B cell (primary cell): ENCODE results near the gene FYN. TPM values are rescaled to one million over a fixed set of nuclear protein-coding genes. Genes with fewer than 3 reads are reported as not detected.

Experiments used
- ATAC-seq: fragments of 200-7000 bp; cut with Tn5 transposase; one replicate; pipeline ENCODE4 v1.10.0; 2021; ENCODE audit warnings: low read depth, mild to moderate bottlenecking, moderate number of reproducible peaks, moderate library complexity
- CTCF ChIA-PET: fragments of 350-600 bp; sonication (Branson Sonifier 250); formaldehyde crosslinking; loops from one replicate; lab custom pipeline; 2021; ENCODE audit warnings: antibody characterized with exemption, inconsistent platforms; lab: Charles Lee
- POLR2A ChIA-PET: fragments of 350-600 bp; sonication (Branson Sonifier 250); formaldehyde crosslinking; loops from one replicate; lab custom pipeline; 2021; ENCODE audit warnings: antibody characterized with exemption; lab: Charles Lee
- DNase-seq: peaks from one replicate; pipeline ENCODE4 v3.0.0; 2013
- H2AFZ ChIP-seq: 2 replicates; pipeline ENCODE4 v1.6.1; 2012; ENCODE audit warnings: mild to moderate bottlenecking, low read depth, low read length; ENCODE audit not compliant: insufficient read depth, poor library complexity, severe bottlenecking
- H3K27ac ChIP-seq, 2 donors: 1 replicate in 1 of 2; 2 replicates in 1 of 2; pipeline ENCODE4 v1.5.1; 2012 to 2013; ENCODE audit warnings: low read length in 2 of 2, mild to moderate bottlenecking in 2 of 2, moderate library complexity in 1 of 2
- H3K27me3 ChIP-seq, 4 experiments: fragments of 200-600 bp in 1 of 4; sonication (generic) in 1 of 4; replicated peaks in 1 of 4; 1 replicate in 2 of 4; 2 replicates in 2 of 4; pipeline versions ENCODE4 v1.6.1 to v1.7.0; 2013 to 2016; ENCODE audit warnings: low read length in 3 of 4, mild to moderate bottlenecking in 2 of 4, mixed read lengths in 1 of 4, moderate library complexity in 1 of 4; ENCODE audit not compliant: insufficient read depth in 4 of 4, control insufficient read depth in 3 of 4; ENCODE audit errors: control extremely low read depth in 1 of 4
- H3K36me3 ChIP-seq, 2 experiments: replicated peaks in 1 of 2; 1 replicate in 1 of 2; 2 replicates in 1 of 2; pipeline versions ENCODE4 v1.6.1 to v1.7.1; 2013; ENCODE audit warnings: low read length in 1 of 2; ENCODE audit not compliant: insufficient read depth in 2 of 2, control insufficient read depth in 1 of 2; ENCODE audit errors: control extremely low read depth in 1 of 2, extremely low read depth in 1 of 2
- H3K4me1 ChIP-seq, 2 donors: fragments of 200-600 bp in 1 of 2; sonication (generic) in 1 of 2; 1 replicate in 1 of 2; 2 replicates in 1 of 2; pipeline versions ENCODE4 v1.5.1 to v1.6.1; 2013 to 2017; ENCODE audit warnings: low read length in 2 of 2; ENCODE audit not compliant: control insufficient read depth in 2 of 2, insufficient read depth in 2 of 2
- H3K4me2 ChIP-seq: replicated peaks from 2 replicates; pipeline ENCODE3; 2012; ENCODE audit warnings: mild to moderate bottlenecking, low read depth, low read length; ENCODE audit not compliant: poor library complexity, severe bottlenecking
- H3K4me3 ChIP-seq, 5 experiments: fragments of 200-600 bp in 1 of 5; sonication (generic) in 1 of 5; 1 replicate in 3 of 5; 2 replicates in 2 of 5; pipeline versions ENCODE4 v1.5.1 to v1.7.0; 2011 to 2016; ENCODE audit warnings: low read length in 4 of 5, mild to moderate bottlenecking in 4 of 5, low read depth in 2 of 5, control low read depth in 1 of 5, moderate library complexity in 1 of 5; ENCODE audit not compliant: insufficient read depth in 1 of 5; ENCODE audit errors: control extremely low read depth in 1 of 5, extremely low read depth in 1 of 5
- H3K79me2 ChIP-seq: fragments of 200-600 bp; sonication (generic); one replicate; pipeline ENCODE4 v1.6.0; 2016; ENCODE audit warnings: low read length; ENCODE audit not compliant: control insufficient read depth, insufficient read depth
- H3K9ac ChIP-seq: fragments of 200-600 bp; sonication (generic); 2 replicates; pipeline ENCODE4 v1.6.1; 2017; ENCODE audit warnings: mild to moderate bottlenecking, low read length, moderate library complexity
- H3K9me3 ChIP-seq, 3 donors: one replicate each; pipeline versions ENCODE4 v1.6.1 to v1.7.1; 2013; ENCODE audit warnings: low read length in 2 of 3; ENCODE audit not compliant: control insufficient read depth in 2 of 3, insufficient read depth in 1 of 3; ENCODE audit errors: control extremely low read depth in 1 of 3
- H4K20me1 ChIP-seq: 2 replicates; pipeline ENCODE4 v1.6.0; 2012; ENCODE audit warnings: mild to moderate bottlenecking, low read length; ENCODE audit not compliant: insufficient read depth, control insufficient read depth, poor library complexity, severe bottlenecking
- H3K27ac Mint-ChIP-seq: one replicate; pipeline ENCODE4 v1.8.0; 2021; ENCODE audit warnings: mixed read lengths
- H3K27me3 Mint-ChIP-seq: one replicate; pipeline ENCODE4 v1.8.0; 2021; ENCODE audit warnings: mixed read lengths
- H3K4me1 Mint-ChIP-seq: one replicate; pipeline ENCODE4 v1.8.0; 2021; ENCODE audit warnings: mixed read lengths
- H3K4me3 Mint-ChIP-seq: one replicate; pipeline ENCODE4 v1.8.0; 2021; ENCODE audit warnings: mixed read lengths
- H3K9me3 Mint-ChIP-seq: one replicate; pipeline ENCODE4 v1.8.0; 2022; ENCODE audit warnings: mixed read lengths; ENCODE audit not compliant: insufficient read depth
- CTCF ChIP-seq: fragments of 200-600 bp; IDR thresholded peaks from one replicate; pipeline ENCODE4 v1.8.0; 2022; ENCODE audit warnings: antibody characterized with exemption, mild to moderate bottlenecking
- EZH2 ChIP-seq: IDR thresholded peaks from 2 replicates; pipeline ENCODE4 v1.6.1; 2012; ENCODE audit warnings: borderline replicate concordance, low read depth, mild to moderate bottlenecking, moderate library complexity, low read length; ENCODE audit not compliant: insufficient read depth, poor library complexity, severe bottlenecking
- WGBS: methylation state at CpG from one replicate; pipeline ENCODE4 v1.1.5; 2013; ENCODE audit warnings: missing lambda C conversion rate; ENCODE audit not compliant: insufficient coverage; 5-methylcytosine and 5-hydroxymethylcytosine counted together
- intact Hi-C: fragments of 100-400 bp; cut with micrococcal nuclease; formaldehyde crosslinking; loops from one replicate; pipeline ENCODE4 v1.10.0; 2022
- polyA plus RNA-seq: library from polyadenylated mRNA; depleted of rRNA; stranded (reverse); fragments of >200 nt; gene quantifications from 2 replicates; pipeline ENCODE4 v1.2.3, GENCODE V29; 2012
- total RNA-seq, 2 donors: library from RNA; stranded (reverse); fragments of 120-200 nt in 1 of 2; gene quantifications; 1 replicate in 1 of 2; 2 replicates in 1 of 2; pipeline versions ENCODE4 v1.2.3 to v1.2.4, GENCODE V29; 2013 to 2022

The FYN gene
- total and polyA plus RNA-seq, 2 donors (not counting 1 experiment from before 2014, with no cell fraction given), result 54.1 to 94.0 TPM

GRCh38 chr6:111674883-111675282, 198.4 kb downstream of the FYN start:
- Mint-ChIP-seq H3K4me1 (peaks cover 3% of the 10 kb centered on the region), H3K27ac (no peak overlapping the region), H3K4me3 (no peak overlapping the region), H3K27me3 (no peaks in the 10 kb centered on the region), H3K9me3 (no peaks in the 10 kb centered on the region)
- no peaks in the 10 kb centered on the region for H3K4me1 ChIP-seq
- no peaks in the 10 kb centered on the region for H4K20me1 ChIP-seq
- WGBS, result no CpG with 5 or more reads among the region's 1 CpG
- no peak overlapping the region for H2AFZ ChIP-seq
- no peak for DNase-seq
- no peak overlapping the region for H3K9ac ChIP-seq
- H3K9me3 ChIP-seq, result no peaks in the 10 kb centered on the region
- POLR2A ChIA-PET, result interaction anchor here (0.7 kb wide), 1 partner anchor 18 kb away, joined by 3 read pairs; no protein-coding TSS in a partner anchor
- intact Hi-C loops, result no loop called here
- ATAC-seq, result no peak
- H3K27ac ChIP-seq, result no peak overlapping the region
- H3K36me3 ChIP-seq, result peaks cover 5 to 55% of the 10 kb centered on the region in 2 experiments
- no peak overlapping the region for H3K4me2 ChIP-seq
- CTCF ChIA-PET, result no interaction called here
- TF ChIP-seq CTCF (no peak), EZH2 (no peak)
- no peak overlapping the region for H3K4me3 ChIP-seq
- H3K27me3 ChIP-seq, result no peaks in the 10 kb centered on the region
- H3K79me2 ChIP-seq, result no peaks in the 10 kb centered on the region

DNA sequence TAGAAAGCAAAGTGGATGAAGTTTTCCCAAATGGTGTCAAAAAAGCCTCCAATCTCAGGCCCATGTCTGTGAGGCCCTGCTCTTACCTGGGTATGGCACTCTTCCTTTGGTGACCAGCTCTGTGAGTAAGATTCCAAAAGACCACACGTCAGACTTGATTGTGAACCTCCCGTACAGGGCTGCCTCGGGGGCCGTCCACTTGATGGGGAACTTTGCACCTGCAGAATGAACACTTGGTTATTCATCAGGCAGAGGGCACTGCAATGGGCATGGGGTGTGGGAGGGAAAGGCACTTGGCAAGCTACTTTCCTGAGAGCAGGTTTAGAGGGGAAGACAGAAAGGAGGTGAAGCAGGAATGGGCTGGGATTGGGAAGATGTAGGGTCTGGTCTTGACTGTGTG, 198.8 kb downstream of the FYN start:
- Mint-ChIP-seq H3K27me3 (no peaks in the 10 kb centered on the region), H3K4me1 (peaks cover 3% of the 10 kb centered on the region), H3K9me3 (no peaks in the 10 kb centered on the region), H3K27ac (no peak overlapping the region), H3K4me3 (no peak overlapping the region)
- intact Hi-C loops, result no loop called here
- DNase-seq (no peak), ATAC-seq (no peak)
- no peak overlapping the region for H2AFZ ChIP-seq
- H3K27ac ChIP-seq, result no peak overlapping the region
- no peaks in the 10 kb centered on the region for H3K27me3 ChIP-seq
- H3K4me2 ChIP-seq, result no peak overlapping the region
- no peaks in the 10 kb centered on the region for H3K79me2 ChIP-seq
- no peaks in the 10 kb centered on the region for H3K4me1 ChIP-seq
- no peaks in the 10 kb centered on the region for H4K20me1 ChIP-seq
- peaks cover 5 to 53% of the 10 kb centered on the region in 2 experiments for H3K36me3 ChIP-seq
- 97% methylated on average over 4 of the region's 4 CpGs for WGBS
- ChIA-PET POLR2A (no interaction called here), CTCF (no interaction called here)
- no peaks in the 10 kb centered on the region for H3K9me3 ChIP-seq
- TF ChIP-seq CTCF, result no peak
- TF ChIP-seq EZH2, result no peak
- H3K9ac ChIP-seq, result no peak overlapping the region
- no peak overlapping the region for H3K4me3 ChIP-seq
